H9 (cell line): ENCODE measurements around the gene TYW3. TPM values are rescaled to one million over a fixed set of nuclear protein-coding genes. Genes with fewer than 3 reads are reported as not detected.

Source experiments
- DNase-seq: peaks from one replicate; pipeline ENCODE4 v3.0.0-alpha.2; 2017
- H2AFZ ChIP-seq: one replicate; pipeline ENCODE4 v1.6.1; 2013; ENCODE audit warnings: mild to moderate bottlenecking, low read length, control low read depth, moderate library complexity
- H2AK5ac ChIP-seq: 2 replicates; pipeline ENCODE4 v1.6.1; 2013; ENCODE audit warnings: low read length, control low read depth, mixed read lengths; ENCODE audit not compliant: insufficient read length
- H2BK120ac ChIP-seq: one replicate; pipeline ENCODE4 v1.6.1; 2013; ENCODE audit warnings: low read depth, mild to moderate bottlenecking, low read length, control low read depth, inconsistent platforms; ENCODE audit not compliant: poor library complexity, severe bottlenecking
- H2BK12ac ChIP-seq: 2 replicates; pipeline ENCODE4 v1.6.1; 2013; ENCODE audit warnings: low read length, control low read depth, mixed read lengths, low read depth; ENCODE audit not compliant: insufficient read length
- H2BK15ac ChIP-seq: 2 replicates; pipeline ENCODE4 v1.6.1; 2013; ENCODE audit warnings: low read depth, low read length, control low read depth
- H2BK20ac ChIP-seq: one replicate; pipeline ENCODE4 v1.6.1; 2013; ENCODE audit warnings: low read depth, mild to moderate bottlenecking, low read length, control low read depth, inconsistent platforms; ENCODE audit not compliant: poor library complexity, severe bottlenecking
- H2BK5ac ChIP-seq: 2 replicates; pipeline ENCODE4 v1.6.1; 2013; ENCODE audit warnings: low read length, control low read depth, mixed read lengths; ENCODE audit not compliant: insufficient read length
- H3K14ac ChIP-seq: 2 replicates; pipeline ENCODE4 v1.6.1; 2013; ENCODE audit warnings: low read length, control low read depth; ENCODE audit not compliant: insufficient read depth
- H3K18ac ChIP-seq: 2 replicates; pipeline ENCODE4 v1.6.1; 2013; ENCODE audit warnings: low read depth, mild to moderate bottlenecking, mixed read lengths, low read length, control low read depth; ENCODE audit not compliant: insufficient read length
- H3K23ac ChIP-seq: 2 replicates; pipeline ENCODE4 v1.6.1; 2013; ENCODE audit warnings: low read length, control low read depth, mixed read lengths, low read depth; ENCODE audit not compliant: insufficient read length
- H3K23me2 ChIP-seq: 2 replicates; pipeline ENCODE4 v1.6.1; 2013; ENCODE audit warnings: low read depth, mild to moderate bottlenecking, mixed read lengths, low read length, control low read depth; ENCODE audit not compliant: insufficient read length, poor library complexity, severe bottlenecking
- H3K27ac ChIP-seq: 2 replicates; pipeline ENCODE4 v1.5.1; 2013; ENCODE audit warnings: low read length, control low read depth, mixed read lengths, low read depth; ENCODE audit not compliant: insufficient read length
- H3K27me3 ChIP-seq: 2 replicates; pipeline ENCODE4 v1.6.1; 2013; ENCODE audit warnings: low read length, control low read depth, inconsistent platforms; ENCODE audit not compliant: insufficient read depth
- H3K4ac ChIP-seq: 2 replicates; pipeline ENCODE4 v1.6.1; 2013; ENCODE audit warnings: low read depth, mild to moderate bottlenecking, control low read depth, inconsistent platforms, low read length, moderate library complexity
- H3K4me1 ChIP-seq: 2 replicates; pipeline ENCODE4 v1.6.1; 2013; ENCODE audit warnings: low read length, control low read depth, inconsistent platforms; ENCODE audit not compliant: insufficient read depth
- H3K4me2 ChIP-seq: 2 replicates; pipeline ENCODE4 v1.6.1; 2013; ENCODE audit warnings: low read length, control low read depth, mixed read lengths; ENCODE audit not compliant: insufficient read length, insufficient read depth
- H3K56ac ChIP-seq: 2 replicates; pipeline ENCODE4 v1.6.1; 2013; ENCODE audit warnings: low read depth, mild to moderate bottlenecking, mixed read lengths, low read length, control low read depth; ENCODE audit not compliant: insufficient read length
- H3K79me1 ChIP-seq: 2 replicates; pipeline ENCODE4 v1.6.1; 2013; ENCODE audit warnings: low read depth, mild to moderate bottlenecking, moderate library complexity, low read length, control low read depth, inconsistent platforms; ENCODE audit not compliant: insufficient read depth, poor library complexity, severe bottlenecking
- H3K79me2 ChIP-seq: 2 replicates; pipeline ENCODE4 v1.6.1; 2013; ENCODE audit warnings: low read length, control low read depth, inconsistent platforms; ENCODE audit not compliant: insufficient read depth
- H3K9ac ChIP-seq: 2 replicates; pipeline ENCODE4 v1.6.1; 2013; ENCODE audit warnings: low read length, control low read depth, mixed read lengths; ENCODE audit not compliant: insufficient read length; ENCODE audit errors: extremely low read depth
- H3K9me3 ChIP-seq: one replicate; pipeline ENCODE4 v1.6.1; 2013; ENCODE audit warnings: low read depth, low read length, inconsistent platforms; ENCODE audit not compliant: control insufficient read depth
- H3T11ph ChIP-seq: one replicate; pipeline ENCODE4 v1.6.1; 2013; ENCODE audit warnings: mild to moderate bottlenecking, low read length, control low read depth, inconsistent platforms
- H4K20me1 ChIP-seq: one replicate; pipeline ENCODE4 v1.6.1; 2013; ENCODE audit not compliant: control insufficient read depth, insufficient read length, insufficient read depth
- H4K5ac ChIP-seq: 2 replicates; pipeline ENCODE4 v1.6.1; 2013; ENCODE audit warnings: low read depth, mild to moderate bottlenecking, mixed read lengths, low read length, control low read depth; ENCODE audit not compliant: insufficient read length
- H4K8ac ChIP-seq: replicated peaks from 2 replicates; pipeline ENCODE4 v1.6.1; 2013; ENCODE audit warnings: low read length, control low read depth, mixed read lengths, low read depth; ENCODE audit not compliant: insufficient read length
- H4K91ac ChIP-seq: 2 replicates; pipeline ENCODE4 v1.6.1; 2013; ENCODE audit warnings: low read depth, mild to moderate bottlenecking, moderate library complexity, mixed read lengths, low read length, control low read depth; ENCODE audit not compliant: insufficient read length
- H3K27ac Mint-ChIP-seq, 3 experiments: 2 replicates in 2 of 3; 3 replicates in 1 of 3; pipeline ENCODE4 v1.8.0; 2020 to 2021; ENCODE audit warnings: mixed read lengths in 3 of 3, mild to moderate bottlenecking in 1 of 3, moderate library complexity in 1 of 3
- H3K27me3 Mint-ChIP-seq: 2 replicates; pipeline ENCODE4 v1.8.0; 2021; ENCODE audit warnings: low read depth, mild to moderate bottlenecking, moderate library complexity, mixed read lengths
- H3K36me3 Mint-ChIP-seq, 3 experiments: 2 replicates in 2 of 3; 3 replicates in 1 of 3; pipeline ENCODE4 v1.8.0; 2020 to 2021; ENCODE audit warnings: low read depth in 3 of 3, mixed read lengths in 3 of 3; ENCODE audit not compliant: insufficient read depth in 1 of 3
- H3K4me1 Mint-ChIP-seq, 2 experiments: 2 replicates each; pipeline ENCODE4 v1.8.0; 2020; ENCODE audit warnings: mixed read lengths in 2 of 2
- H3K4me3 Mint-ChIP-seq, 2 experiments: 2 replicates in 1 of 2; 3 replicates in 1 of 2; pipeline ENCODE4 v1.8.0; 2020 to 2021; ENCODE audit warnings: mild to moderate bottlenecking in 2 of 2, mixed read lengths in 2 of 2, moderate library complexity in 1 of 2
- H3K9me3 Mint-ChIP-seq, 2 experiments: 2 replicates in 1 of 2; 3 replicates in 1 of 2; pipeline ENCODE4 v1.8.0; 2020; ENCODE audit warnings: mild to moderate bottlenecking in 2 of 2, mixed read lengths in 2 of 2, moderate library complexity in 1 of 2
- CTCF ChIP-seq: fragments of 200-600 bp; sonication (generic); conservative IDR thresholded peaks from 3 replicates; pipeline ENCODE4 v1.8.0; 2021; ENCODE audit warnings: antibody characterized with exemption, mild to moderate bottlenecking
- total RNA-seq: library from RNA; stranded (reverse); gene quantifications from 2 replicates; pipeline ENCODE4 v1.2.1, GENCODE V29; 2021

TYW3 gene
- total RNA-seq, 1 experiment from 2014 or later, result 10.9 TPM

- Histone ChIP-seq H3K4me1 (no peaks in the 10 kb centered on the region), H3T11ph (no peak overlapping the region), H3K18ac (no peak overlapping the region), H3K27me3 (no peaks in the 10 kb centered on the region), H4K91ac (no peak overlapping the region), H4K20me1 (no peaks in the 10 kb centered on the region), H3K4ac (no peak overlapping the region), H2BK15ac (no peak overlapping the region), H2BK12ac (no peak overlapping the region), H3K23ac (no peak overlapping the region), H2AFZ (no peak overlapping the region), H2BK20ac (no peak overlapping the region), H2BK5ac (no peak overlapping the region), H2BK120ac (no peak overlapping the region), H4K8ac (no peak overlapping the region), H2AK5ac (no peak overlapping the region), H3K23me2 (no peaks in the 10 kb centered on the region), H3K79me1 (no peaks in the 10 kb centered on the region), H3K9ac (no peak overlapping the region), H4K5ac (no peak overlapping the region), H3K27ac (no peak overlapping the region), H3K14ac (no peak overlapping the region), H3K4me2 (no peak overlapping the region), H3K56ac (no peak overlapping the region), H3K9me3 (no peaks in the 10 kb centered on the region), H3K79me2 (no peaks in the 10 kb centered on the region)
- DNase-seq, result no peak
- H3K27ac Mint-ChIP-seq, result no peak overlapping the region
- H3K27me3 Mint-ChIP-seq, result no peaks in the 10 kb centered on the region
- no peak for TF ChIP-seq CTCF
- H3K4me1 Mint-ChIP-seq, result peaks cover 8 to 15% of the 10 kb centered on the region in 2 experiments
- no peak overlapping the region for H3K4me3 Mint-ChIP-seq
- H3K36me3 Mint-ChIP-seq, result peaks cover 0 to 2% (median 0%) of the 10 kb centered on the region in 3 experiments; a peak in 2 of 7 replicates
- H3K9me3 Mint-ChIP-seq, result peaks cover 0 to 2% of the 10 kb centered on the region in 2 experiments; a peak in 1 of 5 replicates
Measured at GRCh38 chr1:74785944-74786343, 53.0 kb downstream of the TYW3 start.
